Lung (tissue), 12 donors: ENCODE results near the gene FBN3. TPM values are rescaled to one million over a fixed set of nuclear protein-coding genes. Genes with fewer than 3 reads are reported as not detected.
A peak's percentile ranks its signal among the peaks of the same experiment; 100 is the strongest.

Source experiments
- ATAC-seq: fragments of 200-7000 bp; cut with Tn5 transposase; one replicate; pipeline ENCODE4 v1.9.1; 2020; ENCODE audit warnings: moderate number of reproducible peaks; ENCODE audit not compliant: insufficient read depth, low FRiP score
- DNase-seq, 3 donors: peaks; one replicate each; pipeline ENCODE4 v3.0.0-alpha.2; 2013 to 2017
- H3K27ac ChIP-seq, 2 donors: one replicate each; pipeline ENCODE4 v1.5.1; 2013; ENCODE audit warnings: mild to moderate bottlenecking in 2 of 2, moderate library complexity in 2 of 2, control low read depth in 1 of 2, inconsistent platforms in 1 of 2, low read depth in 1 of 2, low read length in 1 of 2
- H3K27me3 ChIP-seq, 3 donors: one replicate each; pipeline ENCODE4 v1.5.1; 2013; ENCODE audit warnings: low read length in 2 of 3; ENCODE audit not compliant: control insufficient read depth in 3 of 3, insufficient read depth in 3 of 3
- H3K36me3 ChIP-seq, 4 donors: one replicate each; pipeline ENCODE4 v1.5.1; 2013; ENCODE audit warnings: low read length in 4 of 4, mild to moderate bottlenecking in 1 of 4, moderate library complexity in 1 of 4; ENCODE audit not compliant: control insufficient read depth in 4 of 4, insufficient read depth in 4 of 4
- H3K4me1 ChIP-seq, 5 donors: one replicate each; pipeline ENCODE4 v1.5.1; 2013; ENCODE audit warnings: low read length in 5 of 5, mild to moderate bottlenecking in 2 of 5, moderate library complexity in 1 of 5; ENCODE audit not compliant: control insufficient read depth in 5 of 5, insufficient read depth in 5 of 5
- H3K4me3 ChIP-seq: one replicate; pipeline ENCODE4 v1.5.1; 2013; ENCODE audit warnings: mild to moderate bottlenecking, control low read depth, moderate library complexity
- H3K9ac ChIP-seq, 2 donors: one replicate each; pipeline ENCODE4 v1.5.1; 2013; ENCODE audit warnings: low read length in 2 of 2, control low read depth in 1 of 2; ENCODE audit not compliant: insufficient read depth in 1 of 2
- H3K9me3 ChIP-seq, 4 donors: one replicate each; pipeline ENCODE4 v1.5.1; 2013; ENCODE audit warnings: low read length in 3 of 4, mild to moderate bottlenecking in 1 of 4, moderate library complexity in 1 of 4; ENCODE audit not compliant: control insufficient read depth in 4 of 4, insufficient read depth in 3 of 4
- WGBS, 2 donors: extraction: QIAGEN DNeasy Blood & Tissue Kit; methylation state at CpG; one replicate each; pipeline ENCODE4 v1.1.7; 2013; 5-methylcytosine and 5-hydroxymethylcytosine counted together
- polyA plus RNA-seq, 2 donors: library from polyadenylated mRNA; stranded (reverse); fragments of 200-250 nt; gene quantifications; one replicate each; pipeline ENCODE4 v1.2.1, GENCODE V29; 2013
- total RNA-seq, 2 donors: library from RNA; depleted of rRNA in 1 of 2; stranded (reverse); fragments of >200 nt in 1 of 2; gene quantifications; one replicate each; pipeline ENCODE4 v1.2.1, GENCODE V29; 2014 to 2021
- TF ChIP-seq, protein P1 (sequence below): IDR thresholded peaks from 2 replicates; pipeline ENCODE4 v1.5.1; 2012; ENCODE audit warnings: mild to moderate bottlenecking; ENCODE audit errors: control extremely low read depth, extremely low read depth
- donor health status: control.
- donor health status: control.
- donor health status: Bipolar disorder and iron deficiency.
- donor health status: healthy.
- donor health status: DM: yes; HTN: yes; CAD: no.

Gene FBN3
- total and polyA plus RNA-seq, 4 donors = 0.32 to 26.4 (median 2.1) TPM

GRCh38 chr19:8022275-8022674, 127.1 kb downstream of the FBN3 start:
- H3K36me3 ChIP-seq = no peaks in the 10 kb centered on the region
- TF ChIP-seq, protein P1, sequence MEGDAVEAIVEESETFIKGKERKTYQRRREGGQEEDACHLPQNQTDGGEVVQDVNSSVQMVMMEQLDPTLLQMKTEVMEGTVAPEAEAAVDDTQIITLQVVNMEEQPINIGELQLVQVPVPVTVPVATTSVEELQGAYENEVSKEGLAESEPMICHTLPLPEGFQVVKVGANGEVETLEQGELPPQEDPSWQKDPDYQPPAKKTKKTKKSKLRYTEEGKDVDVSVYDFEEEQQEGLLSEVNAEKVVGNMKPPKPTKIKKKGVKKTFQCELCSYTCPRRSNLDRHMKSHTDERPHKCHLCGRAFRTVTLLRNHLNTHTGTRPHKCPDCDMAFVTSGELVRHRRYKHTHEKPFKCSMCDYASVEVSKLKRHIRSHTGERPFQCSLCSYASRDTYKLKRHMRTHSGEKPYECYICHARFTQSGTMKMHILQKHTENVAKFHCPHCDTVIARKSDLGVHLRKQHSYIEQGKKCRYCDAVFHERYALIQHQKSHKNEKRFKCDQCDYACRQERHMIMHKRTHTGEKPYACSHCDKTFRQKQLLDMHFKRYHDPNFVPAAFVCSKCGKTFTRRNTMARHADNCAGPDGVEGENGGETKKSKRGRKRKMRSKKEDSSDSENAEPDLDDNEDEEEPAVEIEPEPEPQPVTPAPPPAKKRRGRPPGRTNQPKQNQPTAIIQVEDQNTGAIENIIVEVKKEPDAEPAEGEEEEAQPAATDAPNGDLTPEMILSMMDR = no peak
- no peak for DNase-seq
- H3K9ac ChIP-seq = no peak overlapping the region
- no peak for ATAC-seq
- H3K27me3 ChIP-seq = no peaks in the 10 kb centered on the region
- H3K4me3 ChIP-seq = no peak overlapping the region
- peaks cover 0 to 2% (median 0%) of the 10 kb centered on the region in 4 donors for H3K9me3 ChIP-seq
- 62 to 76% methylated on average over 13 of the region's 13 CpGs for WGBS, 2 donors
- H3K27ac ChIP-seq = no peak overlapping the region
- H3K4me1 ChIP-seq = peaks cover 0 to 2% (median 0%) of the 10 kb centered on the region in 5 donors

- TF ChIP-seq, protein P1 = no peak
- no peaks in the 10 kb centered on the region for H3K27me3 ChIP-seq
- H3K4me3 ChIP-seq = no peak overlapping the region
- WGBS, 2 donors = 87 to 88% methylated on average over 8 of the region's 8 CpGs
- no peak overlapping the region for H3K9ac ChIP-seq
- H3K4me1 ChIP-seq = peaks cover 0 to 2% (median 0%) of the 10 kb centered on the region in 5 donors
- DNase-seq (no peak), ATAC-seq (no peak)
- no peaks in the 10 kb centered on the region for H3K36me3 ChIP-seq
- H3K27ac ChIP-seq = no peak overlapping the region
- H3K9me3 ChIP-seq = peaks cover 0 to 2% (median 0%) of the 10 kb centered on the region in 4 donors
These were observed 128.0 kb downstream of the FBN3 start for GRCh38 chr19:8021374-8021773.

GRCh38 chr19:8020681-8021080, 128.7 kb downstream of the FBN3 start:
- Histone ChIP-seq H3K36me3 (no peaks in the 10 kb centered on the region), H3K27ac (no peak overlapping the region), H3K4me3 (no peak overlapping the region), H3K9me3 (peaks cover 0 to 2% (median 0%) of the 10 kb centered on the region in 4 donors), H3K27me3 (no peaks in the 10 kb centered on the region), H3K4me1 (peaks cover 0 to 2% (median 0%) of the 10 kb centered on the region in 5 donors), H3K9ac (no peak overlapping the region)
- 75 to 80% methylated on average over 9 of the region's 9 CpGs for WGBS, 2 donors
- no peak for ATAC-seq
- DNase-seq = no peak
- TF ChIP-seq, protein P1 = no peak

DNA sequence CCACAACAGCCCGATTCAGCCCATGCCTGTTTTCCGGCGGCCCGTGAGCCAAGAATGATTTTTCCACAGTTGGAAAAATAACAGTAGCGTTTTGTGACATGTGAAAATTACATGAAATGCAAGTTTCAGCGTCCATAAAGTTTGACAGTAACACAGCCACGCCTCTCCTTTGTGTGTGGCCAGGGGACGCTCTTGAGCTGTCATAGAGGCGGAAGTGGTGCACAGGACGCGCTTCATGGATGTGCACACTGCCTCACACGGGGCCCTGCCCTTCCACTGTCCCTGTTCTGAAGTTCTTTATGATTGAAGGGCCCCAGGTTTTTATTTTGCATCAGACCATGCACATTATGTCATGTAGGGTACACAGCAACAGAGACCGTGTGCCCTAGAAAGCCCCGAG, 131.6 kb downstream of the FBN3 start:
- WGBS, 2 donors = 57 to 75% methylated on average over 14 of the region's 14 CpGs
- H3K27ac ChIP-seq = no peak overlapping the region
- no peak overlapping the region for H3K9ac ChIP-seq
- no peak for DNase-seq
- H3K4me3 ChIP-seq = no peak overlapping the region
- peaks cover 0 to 2% (median 0%) of the 10 kb centered on the region in 4 donors for H3K9me3 ChIP-seq
- TF ChIP-seq, protein P1 = peak; percentile 3
- no peaks in the 10 kb centered on the region for H3K27me3 ChIP-seq
- peaks cover 0 to 2% (median 0%) of the 10 kb centered on the region in 5 donors for H3K4me1 ChIP-seq
- H3K36me3 ChIP-seq = no peaks in the 10 kb centered on the region
- no peak for ATAC-seq
